Progenitor cell of endocrine pancreas (in vitro differentiated cells): ENCODE measurements around the gene ARPP19. TPM values are rescaled to one million over a fixed set of nuclear protein-coding genes. Genes with fewer than 3 reads are reported as not detected.

ENCODE experiments used
- DNase-seq: peaks from one replicate; pipeline ENCODE4 v3.0.0; 2021; ENCODE audit warnings: low spot score; ENCODE audit not compliant: unreplicated experiment
- H3K27ac Mint-ChIP-seq: 2 replicates; pipeline ENCODE4 v1.8.0; 2021; ENCODE audit warnings: mild to moderate bottlenecking, moderate library complexity, mixed read lengths
- H3K27me3 Mint-ChIP-seq: 2 replicates; pipeline ENCODE4 v1.8.0; 2021; ENCODE audit warnings: mixed read lengths
- H3K36me3 Mint-ChIP-seq: 2 replicates; pipeline ENCODE4 v1.8.0; 2022; ENCODE audit warnings: mixed read lengths; ENCODE audit not compliant: insufficient read depth
- H3K4me1 Mint-ChIP-seq: 2 replicates; pipeline ENCODE4 v1.8.0; 2021; ENCODE audit warnings: low read depth, mixed read lengths
- H3K4me3 Mint-ChIP-seq: 2 replicates; pipeline ENCODE4 v1.8.0; 2021; ENCODE audit warnings: low read depth, mild to moderate bottlenecking, moderate library complexity, mixed read lengths
- H3K9me3 Mint-ChIP-seq: 2 replicates; pipeline ENCODE4 v1.8.0; 2021; ENCODE audit warnings: low read depth, mixed read lengths
- total RNA-seq: library from RNA; stranded (reverse); gene quantifications from 2 replicates; pipeline ENCODE4 v1.2.1, GENCODE V29; 2021
- TF ChIP-seq, protein P1 (sequence below): fragments of 200-600 bp; sonication (generic); IDR thresholded peaks from one replicate; pipeline ENCODE4 v1.5.0; 2021; ENCODE audit warnings: antibody characterized with exemption, mild to moderate bottlenecking; ENCODE audit not compliant: unreplicated experiment

ARPP19 gene
- total RNA-seq, 1 donor from 2014 or later = 186 TPM

DNA sequence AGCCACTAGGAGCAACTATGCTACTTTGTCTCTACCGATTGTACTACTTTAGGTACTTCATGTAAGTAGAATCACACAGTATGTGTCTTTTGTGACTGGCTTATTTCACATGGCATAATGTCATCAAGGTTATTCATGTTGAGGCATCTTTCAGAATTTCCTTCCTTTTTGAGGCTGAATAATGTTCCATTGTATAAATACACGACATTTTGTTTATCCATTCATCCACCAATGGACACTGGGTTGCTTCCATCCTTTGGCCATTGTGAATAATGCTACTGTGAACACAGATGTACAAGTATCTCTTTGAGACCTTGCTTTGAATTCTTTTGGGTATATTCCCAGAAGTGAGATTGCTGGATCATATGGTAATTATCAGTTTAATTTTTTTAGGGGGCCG, 69.3 kb downstream of the ARPP19 start:
- no peak overlapping the region for H3K27ac Mint-ChIP-seq
- no peaks in the 10 kb centered on the region for H3K9me3 Mint-ChIP-seq
- H3K36me3 Mint-ChIP-seq = peaks cover 2% of the 10 kb centered on the region
- H3K27me3 Mint-ChIP-seq = no peaks in the 10 kb centered on the region
- no peaks in the 10 kb centered on the region for H3K4me1 Mint-ChIP-seq
- no peak overlapping the region for H3K4me3 Mint-ChIP-seq
- TF ChIP-seq, protein P1, sequence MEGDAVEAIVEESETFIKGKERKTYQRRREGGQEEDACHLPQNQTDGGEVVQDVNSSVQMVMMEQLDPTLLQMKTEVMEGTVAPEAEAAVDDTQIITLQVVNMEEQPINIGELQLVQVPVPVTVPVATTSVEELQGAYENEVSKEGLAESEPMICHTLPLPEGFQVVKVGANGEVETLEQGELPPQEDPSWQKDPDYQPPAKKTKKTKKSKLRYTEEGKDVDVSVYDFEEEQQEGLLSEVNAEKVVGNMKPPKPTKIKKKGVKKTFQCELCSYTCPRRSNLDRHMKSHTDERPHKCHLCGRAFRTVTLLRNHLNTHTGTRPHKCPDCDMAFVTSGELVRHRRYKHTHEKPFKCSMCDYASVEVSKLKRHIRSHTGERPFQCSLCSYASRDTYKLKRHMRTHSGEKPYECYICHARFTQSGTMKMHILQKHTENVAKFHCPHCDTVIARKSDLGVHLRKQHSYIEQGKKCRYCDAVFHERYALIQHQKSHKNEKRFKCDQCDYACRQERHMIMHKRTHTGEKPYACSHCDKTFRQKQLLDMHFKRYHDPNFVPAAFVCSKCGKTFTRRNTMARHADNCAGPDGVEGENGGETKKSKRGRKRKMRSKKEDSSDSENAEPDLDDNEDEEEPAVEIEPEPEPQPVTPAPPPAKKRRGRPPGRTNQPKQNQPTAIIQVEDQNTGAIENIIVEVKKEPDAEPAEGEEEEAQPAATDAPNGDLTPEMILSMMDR = no peak
- no peak for DNase-seq

DNA sequence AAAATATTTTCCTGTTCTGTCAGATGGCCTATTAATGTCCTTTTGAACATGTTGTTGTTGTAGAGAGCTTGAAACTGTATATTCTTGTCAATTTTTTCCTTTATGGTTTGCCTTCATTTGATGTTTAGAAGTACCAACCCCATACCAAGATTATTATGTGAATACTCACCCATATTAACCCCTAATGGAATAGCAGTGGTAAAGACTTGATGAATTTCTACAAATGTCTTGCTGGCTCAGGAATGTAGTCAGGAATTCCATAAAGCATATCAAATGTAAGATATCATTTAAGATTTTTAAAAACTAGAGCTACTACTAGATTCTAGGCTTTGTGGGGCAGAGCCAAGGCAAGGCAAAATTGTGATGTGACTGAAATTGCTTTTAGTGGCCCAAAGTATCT, 70.1 kb downstream of the ARPP19 start:
- no peaks in the 10 kb centered on the region for H3K27me3 Mint-ChIP-seq
- H3K36me3 Mint-ChIP-seq = peaks cover 2% of the 10 kb centered on the region
- H3K4me1 Mint-ChIP-seq = no peaks in the 10 kb centered on the region
- H3K4me3 Mint-ChIP-seq = no peak overlapping the region
- DNase-seq = no peak
- no peak overlapping the region for H3K27ac Mint-ChIP-seq
- TF ChIP-seq, protein P1 = no peak
- no peaks in the 10 kb centered on the region for H3K9me3 Mint-ChIP-seq

Other genes starting within 250 kb of the ARPP19 start
- 24.9 and 31.0 TPM in 2 replicates for gene MYO5A, start 40.1 kb downstream of the ARPP19 start, total RNA-seq
- 56.9 and 61.8 TPM in 2 replicates for gene ATOSA, start 110.4 kb upstream of the ARPP19 start, total RNA-seq
- gene ONECUT1, start 221.3 kb upstream of the ARPP19 start, total RNA-seq = 304 and 341 TPM in 2 replicates